Inflammatory macrophage (primary cell): Measurements from ENCODE around the gene IL17RE.
"Not testable (repeated sequence)": the region's sequence is repeated elsewhere in the genome, so short reads cannot be mapped to it uniquely, and the experiment has no call there.

Experiments
- DNase-seq, 2 donors: peaks; one replicate each; pipeline ENCODE4 v3.0.0-alpha.2; 2020 to 2022

Gene IL17RE

DNA sequence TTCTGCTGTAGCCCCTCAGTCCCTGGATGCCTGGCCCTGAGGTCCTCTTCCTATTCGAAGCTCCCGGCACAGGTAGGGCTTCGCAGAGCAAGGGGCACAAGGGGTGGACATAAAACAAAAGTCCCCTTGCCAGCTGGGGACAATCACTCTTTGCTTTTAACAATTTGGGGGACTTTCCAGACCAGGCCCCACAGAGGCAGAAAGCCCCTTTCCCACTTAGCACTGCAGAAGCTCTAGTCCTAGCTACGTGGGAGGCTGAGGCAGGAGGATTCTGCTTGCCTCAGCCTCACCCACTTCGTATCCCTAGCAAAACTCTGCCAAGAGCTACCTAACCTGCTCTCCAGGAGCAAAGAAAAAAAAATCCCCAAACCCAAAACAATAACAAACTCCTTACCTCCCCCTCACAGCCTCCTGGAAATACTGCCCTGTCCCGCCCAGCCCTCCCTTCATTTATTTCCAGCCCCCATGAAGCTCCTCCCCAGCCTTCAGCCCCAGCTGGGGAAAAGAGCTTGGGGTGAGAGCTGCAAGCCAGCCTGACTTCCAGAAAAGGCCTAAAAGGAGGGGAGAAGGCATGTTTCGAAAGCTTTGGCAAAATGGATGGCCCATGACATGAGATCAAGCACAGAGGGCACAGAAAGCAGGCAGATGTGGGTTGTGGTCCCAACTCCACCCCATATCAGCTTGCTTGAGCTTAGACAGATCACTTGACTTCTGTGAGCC, 22.7 kb upstream of the IL17RE start, which contains the start of gene CIDEC:
Gene CIDEC, minus strand, starts transcription at position 424 of the 720 bp plus-strand sequence. CDS start 1,767 bp downstream, outside the sequence.
- DNase-seq, result no peak

DNA sequence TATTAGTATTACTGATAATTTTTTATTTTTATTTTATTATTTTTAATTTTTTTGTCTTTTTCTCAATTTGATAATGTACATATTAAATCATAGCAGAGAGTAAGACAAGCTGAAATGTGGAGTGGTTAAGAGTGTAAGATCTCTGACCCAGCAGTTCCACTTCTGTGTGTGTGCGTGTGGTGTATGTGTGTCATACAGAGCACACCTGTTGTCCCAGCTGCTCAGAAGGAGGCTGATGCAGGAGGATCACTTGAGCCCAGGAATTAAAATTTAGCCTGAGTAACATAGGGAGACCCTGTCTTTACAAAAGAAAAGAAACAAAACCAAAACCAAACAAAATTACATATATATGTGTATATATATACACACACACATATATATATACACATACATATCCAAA, 21.2 kb upstream of the IL17RE start:
- DNase-seq, result no peak

DNA sequence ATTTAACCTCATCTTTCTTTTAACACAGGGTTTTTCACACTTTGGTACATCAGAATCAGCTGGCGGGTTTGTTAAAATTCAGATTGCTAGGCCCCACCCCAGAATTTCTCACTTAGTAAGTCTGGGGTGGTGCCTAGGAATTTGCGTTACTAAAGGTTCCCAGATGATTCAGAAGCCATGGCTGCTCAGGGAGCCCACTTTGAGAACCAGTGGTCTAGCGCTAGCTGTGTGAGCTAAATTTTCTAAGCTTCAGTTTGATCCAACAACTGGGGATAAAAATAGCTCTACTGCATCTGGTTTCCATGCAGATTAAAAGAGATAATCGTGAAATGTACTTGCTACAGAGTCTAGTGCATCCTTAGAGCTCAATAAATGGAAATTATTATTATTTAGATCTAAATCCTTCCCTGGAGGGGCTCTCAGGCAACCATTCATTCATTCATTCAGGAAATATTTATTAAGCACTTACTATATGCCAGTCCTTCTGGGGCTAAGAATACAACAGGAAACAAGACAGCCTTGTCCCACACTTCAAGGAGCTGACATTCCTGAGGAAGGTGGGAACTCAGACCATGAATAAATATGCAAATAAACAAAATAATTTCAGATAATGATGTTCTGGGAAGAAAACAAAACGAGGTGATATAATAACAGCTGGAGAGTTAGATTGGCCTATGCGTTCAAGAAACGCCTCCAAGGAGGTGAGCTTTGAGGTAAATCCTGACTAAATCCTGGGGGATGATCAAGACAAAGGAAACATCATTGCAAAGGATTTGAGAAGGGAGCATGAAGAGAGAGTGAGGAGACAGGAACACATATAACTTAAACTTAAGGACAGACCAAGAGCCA, 18.7 kb upstream of the IL17RE start:
- no peak for DNase-seq

DNA sequence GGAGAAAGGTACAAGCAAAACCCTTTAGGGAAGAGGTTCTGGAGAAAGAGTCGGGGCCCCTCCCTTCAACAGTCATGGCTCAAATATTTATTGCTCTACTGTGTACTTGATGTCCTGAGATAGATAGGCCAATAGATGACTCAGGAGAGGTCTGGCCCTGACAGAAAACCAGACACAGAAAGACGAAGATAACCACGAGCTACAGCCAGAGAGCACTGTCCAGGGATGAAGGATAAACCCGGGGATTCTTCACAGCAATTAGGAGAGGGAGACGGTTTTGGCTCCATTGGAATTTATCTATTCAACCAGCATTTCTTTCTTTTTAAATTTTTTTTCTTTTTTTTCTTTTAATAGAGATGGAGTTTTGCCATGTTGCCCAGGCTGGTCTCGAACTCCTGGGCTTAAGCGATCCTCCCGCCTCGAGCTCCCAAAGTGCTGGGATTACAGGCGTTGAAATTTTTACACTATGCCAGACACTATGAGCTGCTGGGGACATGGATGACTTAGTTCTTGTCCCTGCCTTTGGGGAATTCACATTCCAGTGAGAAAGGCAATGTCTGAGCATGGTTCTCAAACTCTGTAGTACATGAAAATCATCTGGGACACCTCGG, 18.0 kb upstream of the IL17RE start:
- DNase-seq, result no peak

DNA sequence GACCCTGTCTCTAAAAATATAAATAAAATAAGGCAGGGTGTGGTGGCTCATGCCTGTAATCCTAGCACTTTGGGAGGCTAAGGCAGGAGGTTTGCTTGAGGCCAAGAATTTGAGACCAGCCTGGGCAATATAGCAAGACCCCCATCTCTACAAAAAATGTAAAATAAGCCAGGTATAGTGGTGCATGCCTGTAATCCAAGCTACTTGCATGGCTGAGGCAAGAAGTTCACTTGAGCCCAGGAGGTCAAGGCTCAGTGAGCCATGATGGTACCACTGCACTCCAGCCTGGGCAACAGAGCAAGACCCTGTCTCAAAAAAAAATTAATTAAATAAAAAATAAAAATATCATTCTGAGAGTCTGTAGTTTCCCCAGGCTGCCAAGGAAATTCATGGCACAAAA, 16.3 kb upstream of the IL17RE start:
- no peak for DNase-seq

DNA sequence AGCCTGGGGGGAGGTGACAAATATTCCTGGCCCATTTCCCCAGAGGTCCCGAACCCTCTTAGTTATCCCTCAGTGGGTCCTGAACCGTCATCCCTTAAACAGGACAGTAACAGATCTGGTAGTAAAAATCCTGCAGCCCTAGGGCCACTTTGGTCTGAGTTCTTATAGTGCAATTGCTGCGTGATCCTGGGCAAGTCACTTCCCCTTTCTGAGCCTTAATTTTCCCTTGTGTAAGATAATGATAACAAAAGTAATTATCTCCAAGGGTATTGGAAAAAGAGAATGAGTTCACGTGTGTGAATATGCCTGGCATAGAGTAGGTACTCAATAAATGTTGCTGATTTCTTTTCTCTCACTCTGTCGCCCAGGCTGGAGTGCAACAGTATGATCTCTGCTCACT, 15.2 kb upstream of the IL17RE start:
- peak; percentile 12 to 20 for DNase-seq

DNA sequence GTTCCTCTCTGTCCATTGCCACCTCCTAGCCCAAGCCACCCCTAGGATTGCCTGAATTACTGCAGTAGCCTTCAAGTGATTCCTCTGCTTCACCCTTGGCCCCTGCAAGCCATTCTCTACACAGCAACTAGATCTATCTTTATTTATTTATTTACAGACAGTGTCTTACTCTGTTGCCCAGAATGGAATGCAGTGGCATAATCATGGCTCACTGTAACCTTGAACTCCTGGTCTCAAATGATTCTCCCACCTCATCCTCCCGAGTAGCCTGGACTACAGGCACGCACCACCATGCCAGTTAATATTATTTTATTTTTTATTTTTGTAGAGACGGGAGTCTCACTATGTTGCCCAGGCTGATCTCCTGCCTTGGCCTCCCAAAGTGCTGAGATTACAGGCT, 14.1 kb upstream of the IL17RE start:
- DNase-seq, result no peak

DNA sequence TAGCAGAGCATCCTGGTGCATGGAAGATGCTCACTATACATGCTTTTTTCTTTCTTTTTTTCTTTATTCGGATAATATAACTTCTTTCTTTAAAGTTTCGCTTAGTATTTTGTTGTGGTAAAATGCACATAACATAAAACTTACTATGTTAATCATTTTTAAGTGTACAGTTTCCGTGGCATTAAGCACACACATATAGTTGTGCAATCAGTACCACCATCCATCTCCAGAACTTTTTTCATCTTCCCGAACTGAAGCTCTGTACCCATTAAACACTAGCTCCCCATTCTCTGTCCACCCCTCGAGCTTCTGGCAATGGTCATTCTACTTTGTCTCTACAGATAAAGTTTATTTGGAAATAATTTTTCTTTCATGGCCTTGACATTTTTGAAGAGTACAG, 13.2 kb upstream of the IL17RE start:
- DNase-seq, result no peak

DNA sequence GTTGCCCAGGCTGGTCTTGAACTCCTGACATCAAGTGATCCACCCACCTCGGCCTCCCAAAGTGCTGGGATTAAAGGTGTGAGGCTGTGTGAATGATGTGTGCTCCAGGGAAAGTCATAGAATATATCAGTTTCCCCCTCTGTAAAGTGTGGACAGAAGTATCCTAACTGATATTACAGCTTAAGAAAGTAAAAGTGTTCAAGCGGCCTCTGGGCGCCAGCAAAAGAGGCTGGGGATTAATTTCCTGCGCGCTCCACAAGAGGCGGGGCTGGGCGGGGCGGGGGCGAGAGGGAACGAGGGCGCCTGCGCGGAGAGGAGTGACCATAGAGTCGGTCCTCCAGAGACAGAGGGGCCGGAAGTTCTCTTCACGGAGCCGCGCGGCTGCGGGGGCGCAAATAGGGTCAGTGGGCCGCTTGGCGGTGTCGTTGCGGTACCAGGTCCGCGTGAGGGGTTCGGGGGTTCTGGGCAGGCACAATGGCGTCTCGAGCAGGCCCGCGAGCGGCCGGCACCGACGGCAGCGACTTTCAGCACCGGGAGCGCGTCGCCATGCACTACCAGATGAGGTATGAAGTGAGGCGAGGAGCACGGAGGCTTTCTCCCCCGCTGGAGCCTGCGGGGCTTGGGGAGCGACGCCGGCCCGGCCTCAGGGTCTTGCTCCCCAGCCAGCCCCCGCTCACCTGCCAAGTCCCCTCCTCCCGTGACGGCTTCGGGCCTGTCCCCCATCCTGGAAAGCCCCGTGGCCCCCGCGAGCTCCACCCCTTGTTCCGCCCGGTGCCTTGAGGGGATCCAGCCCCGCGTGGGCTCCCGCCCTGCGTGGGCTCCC, 12.2 kb upstream of the IL17RE start, which contains the start of gene JAGN1:
Gene JAGN1, plus strand, starts transcription at position 362 of the 823 bp plus-strand sequence. Its CDS starts 113 bp downstream, at position 475.
- peak; percentile 93 to 96 for DNase-seq

DNA sequence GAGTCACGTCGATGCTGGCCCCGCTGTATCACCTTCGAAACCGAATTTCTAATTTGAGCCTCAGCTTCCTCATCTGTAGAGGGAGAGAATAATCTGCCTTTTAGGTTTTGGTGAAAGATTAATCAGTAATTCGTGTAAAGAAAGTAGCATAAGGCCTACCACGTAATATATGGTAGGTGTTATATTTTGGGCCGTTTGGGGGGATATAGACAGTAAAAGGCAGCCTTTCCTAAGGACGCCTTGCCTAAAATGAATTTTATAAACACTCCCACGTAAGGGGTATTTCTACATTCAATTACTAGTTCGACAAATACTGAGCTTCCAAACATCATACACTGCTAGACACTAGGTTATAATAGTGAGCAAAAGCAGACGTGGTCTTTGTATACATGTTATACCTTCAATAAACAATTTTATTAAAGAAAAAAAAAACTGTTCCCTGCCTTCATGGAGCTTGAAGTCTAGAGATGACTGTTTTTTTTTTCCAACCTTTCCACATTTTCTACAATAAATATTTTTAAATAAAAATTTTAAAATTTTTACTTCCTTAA, 11.5 kb upstream of the IL17RE start:
- DNase-seq, result no peak

DNA sequence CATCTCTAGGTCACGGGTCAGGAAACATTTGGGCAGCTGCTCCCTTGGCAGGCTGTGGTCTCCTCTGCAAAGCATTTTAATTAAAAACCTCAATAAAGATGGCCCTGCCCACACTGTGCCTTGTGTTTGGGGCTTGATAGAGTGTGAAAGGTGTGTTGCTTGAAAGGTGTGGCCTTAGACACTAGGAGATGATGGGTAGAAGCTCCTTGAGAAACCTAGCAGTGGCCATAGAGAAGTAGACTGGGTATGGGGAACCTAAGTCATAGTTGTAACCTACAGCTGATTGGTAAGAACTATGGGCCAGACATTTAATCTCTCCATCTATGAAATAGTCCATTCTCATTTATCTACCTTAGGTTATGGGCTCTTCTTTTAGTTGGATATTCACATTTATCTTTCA, 8.9 kb upstream of the IL17RE start:
- no peak for DNase-seq

DNA sequence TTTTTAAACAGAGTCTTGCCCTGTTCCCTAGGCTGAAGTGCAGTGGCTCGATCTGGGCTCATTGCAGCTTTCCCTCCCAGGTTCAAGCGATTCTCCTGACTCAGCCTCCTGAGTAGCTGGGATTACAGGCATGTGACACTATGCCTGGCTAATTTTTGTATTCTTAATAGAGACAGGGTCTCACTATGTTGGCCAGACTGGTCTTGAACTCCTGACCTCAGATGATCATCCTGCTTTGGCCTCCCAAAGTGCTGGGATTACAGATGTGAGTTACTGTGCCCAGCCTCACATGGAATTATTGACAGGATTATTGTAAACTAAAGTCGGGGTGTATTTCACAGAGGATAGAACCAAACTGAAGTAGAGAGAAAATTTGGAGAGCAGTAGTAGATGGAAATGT, 6.9 kb upstream of the IL17RE start:
- DNase-seq, result not testable (repeated sequence)

DNA sequence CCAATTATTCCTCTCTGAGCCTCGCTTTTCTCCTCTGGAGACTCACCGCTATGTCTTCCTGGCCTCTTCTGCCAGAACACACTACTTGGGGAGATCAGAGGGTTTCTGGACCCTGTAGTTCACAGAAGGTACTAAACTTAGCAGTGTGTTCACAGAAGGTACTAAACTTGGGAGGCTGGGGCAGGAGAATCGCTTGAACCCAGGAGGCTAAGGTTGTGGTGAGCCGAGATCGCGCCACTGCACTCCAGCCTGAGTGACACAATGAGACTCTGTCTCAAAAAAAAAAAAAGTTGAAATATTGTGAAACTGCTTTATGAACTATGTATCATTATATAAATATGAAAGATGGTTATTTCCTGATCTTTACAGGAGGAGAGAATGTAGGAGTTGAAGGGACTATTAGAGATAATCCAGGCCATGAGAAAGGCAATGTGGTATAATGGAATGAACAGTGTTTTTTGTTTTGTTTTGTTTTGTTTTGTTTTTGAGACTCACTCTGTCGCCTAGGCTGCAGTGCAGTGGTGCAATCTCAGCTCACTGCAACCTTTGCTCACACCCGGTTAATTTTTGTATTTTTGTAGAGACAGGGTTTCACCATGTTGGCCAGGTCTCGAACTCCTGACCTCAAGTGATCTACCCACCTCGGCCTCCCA, 5.8 kb upstream of the IL17RE start:
- DNase-seq, result not testable (repeated sequence)

DNA sequence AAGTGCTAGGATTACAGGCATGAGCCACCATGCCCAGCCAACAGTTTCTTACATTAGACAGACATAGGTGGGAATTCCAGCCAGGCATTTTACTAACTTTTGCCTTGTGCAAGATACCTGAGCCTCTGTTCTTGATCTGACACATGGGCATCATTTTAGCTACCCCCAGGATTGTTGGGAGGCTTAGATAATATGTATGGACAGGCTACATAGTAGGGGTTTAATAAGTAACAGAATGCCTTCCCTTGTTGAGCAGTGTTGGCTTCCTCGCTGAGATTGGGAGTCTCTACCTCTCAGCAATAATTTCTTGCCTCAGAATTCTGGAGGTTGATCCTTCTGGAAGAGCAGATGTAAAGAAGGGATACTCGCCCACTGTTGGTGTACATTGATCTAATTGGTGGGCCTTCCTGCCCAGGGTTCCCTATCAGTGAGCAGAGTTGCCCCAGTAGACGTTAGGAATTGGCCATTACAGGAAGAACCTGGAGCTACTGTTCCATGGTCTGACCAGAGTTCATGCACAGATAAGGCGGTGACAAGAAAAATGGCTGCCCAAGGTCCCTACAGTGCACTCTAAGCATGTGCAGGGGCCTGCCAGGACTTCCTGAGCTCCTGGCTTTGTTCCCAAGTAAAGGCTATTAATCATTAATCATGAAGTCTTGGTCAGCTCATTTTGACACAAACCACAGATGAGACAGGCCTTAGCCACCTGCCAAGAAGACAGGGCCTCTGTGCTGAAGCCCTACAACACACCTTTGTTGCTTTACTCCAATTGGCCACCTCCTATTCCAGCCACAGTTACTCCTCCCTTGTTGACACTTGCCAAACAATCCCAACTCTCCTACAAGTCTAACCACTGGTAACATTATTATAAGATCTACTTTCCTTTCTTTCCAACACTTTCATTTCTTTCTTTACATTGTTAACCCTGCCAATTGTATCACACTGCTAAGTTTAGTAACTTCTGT, 5.0 kb upstream of the IL17RE start:
- DNase-seq, result no peak

DNA sequence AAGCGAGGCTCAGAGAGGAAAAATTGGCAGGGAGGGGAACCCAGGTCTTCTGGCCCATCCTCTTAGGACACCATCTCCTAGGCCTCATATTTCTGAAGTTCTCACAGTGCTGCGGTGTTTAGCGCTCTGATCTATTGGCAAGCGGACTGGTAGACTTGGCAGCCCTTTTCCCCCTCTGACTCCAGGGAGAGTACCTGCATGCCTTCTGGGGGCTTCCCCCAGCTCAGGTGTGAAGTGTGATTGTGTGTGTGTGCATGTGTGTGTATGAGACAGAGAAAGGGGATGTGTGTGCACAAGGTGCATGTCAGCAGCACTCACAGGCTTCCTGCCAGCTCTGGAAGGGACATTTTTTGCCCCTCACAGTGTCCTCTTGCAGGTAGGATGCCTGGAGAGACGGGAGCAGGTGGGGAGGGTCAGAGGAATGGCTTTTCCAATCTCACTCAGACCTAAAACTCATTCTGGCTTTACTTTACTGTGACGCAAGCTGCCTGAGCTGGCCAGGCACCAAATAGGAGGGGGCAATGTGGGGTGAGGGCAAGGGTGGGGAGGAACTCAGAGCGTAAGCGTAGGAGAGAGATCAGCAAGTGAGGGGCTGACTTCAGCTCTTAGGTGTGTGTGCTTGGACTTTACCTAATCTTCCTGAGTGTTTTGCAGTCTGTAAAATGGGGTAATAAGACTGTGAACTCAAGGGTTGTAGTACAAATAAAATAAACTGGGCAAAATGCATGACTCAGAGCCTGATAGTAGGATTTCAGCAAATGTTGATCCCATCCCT, 4.0 kb upstream of the IL17RE start:
- no peak for DNase-seq

DNA sequence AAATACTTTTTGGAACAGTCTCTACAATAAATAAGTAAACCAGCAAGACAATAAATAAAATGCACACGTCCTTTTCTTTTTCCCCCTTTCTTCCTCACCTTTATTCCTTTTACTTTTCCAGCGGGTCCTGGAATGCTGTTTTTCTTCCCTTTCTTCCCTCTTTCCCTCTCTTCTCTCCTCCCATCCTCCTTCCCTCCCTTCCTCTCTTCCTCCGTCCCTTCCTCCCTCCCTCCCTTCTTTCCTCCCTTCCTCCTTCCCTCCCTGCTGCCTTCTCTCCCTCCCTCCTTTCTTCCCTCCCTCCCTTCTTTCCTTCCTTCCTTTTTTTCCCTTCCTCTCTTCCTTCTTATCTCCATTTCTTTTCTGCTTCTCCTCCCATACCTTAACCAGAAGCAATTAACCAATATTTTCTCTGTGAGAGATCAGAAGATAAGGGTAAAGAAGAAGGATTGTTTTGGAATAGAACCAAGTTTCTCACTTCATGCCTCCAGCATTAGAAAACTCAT, 3.3 kb upstream of the IL17RE start:
- no peak for DNase-seq

DNA sequence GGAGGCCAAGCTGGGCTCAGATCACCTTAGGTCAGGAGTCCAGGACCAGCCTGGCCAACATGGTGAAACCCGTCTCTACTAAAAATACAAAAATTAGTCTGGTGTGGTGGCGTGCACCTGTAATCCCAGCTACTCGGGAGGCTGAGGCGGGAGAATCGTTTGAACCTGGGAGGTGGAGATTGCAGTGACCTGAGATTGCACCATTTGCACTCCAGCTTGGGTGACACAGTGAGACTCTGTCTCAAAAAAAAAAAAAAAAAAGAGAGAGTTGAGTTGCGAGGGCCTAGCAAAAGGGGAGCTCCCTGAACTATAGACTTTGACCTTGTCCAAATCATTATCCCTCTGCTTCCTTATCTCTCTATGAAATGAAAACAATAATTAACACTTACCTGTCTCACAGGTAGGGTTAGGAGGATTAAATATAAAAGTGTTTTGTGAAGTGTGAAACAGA, 1.7 kb upstream of the IL17RE start:
- DNase-seq, result not testable (repeated sequence)

DNA sequence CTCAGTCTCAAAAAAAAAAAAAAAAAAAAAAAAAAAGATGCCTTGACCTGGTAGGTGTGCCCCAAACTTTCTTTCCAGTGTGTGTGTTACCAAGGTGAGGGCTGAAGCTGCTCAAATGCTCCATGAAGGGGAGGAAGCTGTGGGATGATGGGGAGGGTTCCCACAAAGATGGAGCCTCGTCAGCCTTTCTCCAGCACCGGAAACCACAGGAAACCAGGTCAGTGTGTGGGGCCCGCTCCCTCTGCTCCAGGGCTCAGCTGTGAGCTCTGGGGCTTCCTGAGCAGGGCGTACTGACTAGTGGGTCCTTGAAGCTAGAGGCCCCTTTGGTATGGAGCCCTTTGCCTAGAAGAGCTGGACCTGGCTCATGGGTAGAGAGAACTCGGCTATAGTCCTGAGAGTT, 681 bp upstream of the IL17RE start:
- no peak for DNase-seq

DNA sequence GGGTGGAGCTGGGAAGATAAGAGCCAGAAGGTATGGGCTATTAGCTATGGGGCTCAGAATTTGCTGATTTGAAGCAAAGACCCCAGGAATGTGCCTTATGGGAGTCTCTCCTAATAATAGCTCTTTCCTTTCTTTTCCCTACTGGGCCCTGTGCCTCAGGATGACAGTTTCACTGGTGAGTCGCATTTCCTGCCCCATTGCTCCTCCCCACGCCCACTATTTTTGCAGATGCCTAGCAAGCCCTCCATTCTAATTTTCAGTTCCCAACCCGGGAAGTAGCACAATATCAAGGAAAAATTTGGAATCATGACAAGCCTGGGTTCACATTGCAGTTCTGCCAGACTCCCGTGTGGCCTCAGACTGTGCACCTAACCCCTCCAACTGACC, 583 bp downstream of the IL17RE start:
- peak; percentile 20 to 54 for DNase-seq
